AG04449 (cell line): ENCODE measurements around the gene ASZ1.
"Not testable (repeated sequence)": the region's sequence is repeated elsewhere in the genome, so short reads cannot be mapped to it uniquely, and the experiment has no call there.

Experiments used
- CTCF ChIA-PET: fragments of 350-600 bp; formaldehyde crosslinking; extraction: SDS; loops from one replicate; lab custom pipeline; 2021; ENCODE audit warnings: antibody characterized with exemption; lab: Yijun Ruan, JAX
- POLR2A ChIA-PET: fragments of 400-600, 350-600 bp; formaldehyde crosslinking; extraction: SDS; loops from one replicate; lab custom pipeline; 2020; ENCODE audit warnings: antibody characterized with exemption, inconsistent platforms; lab: Yijun Ruan, JAX
- DNase-seq: peaks from one replicate; pipeline ENCODE4 v3.0.0-alpha.2; 2010; ENCODE audit warnings: low read depth, low spot score
- H3K4me3 ChIP-seq: 2 replicates; pipeline ENCODE4 v1.5.1; 2011; ENCODE audit warnings: low read depth, mild to moderate bottlenecking, control low read depth, low read length
- CTCF ChIP-seq: IDR thresholded peaks from one replicate; pipeline ENCODE4 v1.5.1; 2011; ENCODE audit warnings: mild to moderate bottlenecking, moderate library complexity, low read length, control low read depth, inconsistent platforms; ENCODE audit not compliant: insufficient read depth; ENCODE audit errors: missing control alignments

The ASZ1 gene

GRCh38 chr7:117435475-117436043 lies 8.3 kb upstream of the ASZ1 start:
- DNase-seq: no peak
- ChIA-PET POLR2A (no interaction called here), CTCF (interaction anchor here (0.7 kb wide), 1 partner anchor 23 kb away, joined by 3 read pairs; no protein-coding TSS in a partner anchor)
- TF ChIP-seq CTCF: no peak
- H3K4me3 ChIP-seq: no peak overlapping the region

- ChIA-PET POLR2A (no interaction called here), CTCF (no interaction called here)
- no peak for TF ChIP-seq CTCF
- DNase-seq: no peak
- no peak overlapping the region for H3K4me3 ChIP-seq
Observed at GRCh38 chr7:117424090-117424829, 3.0 kb downstream of the ASZ1 start.

GRCh38 chr7:117414591-117414990 lies 12.7 kb downstream of the ASZ1 start:
- POLR2A ChIA-PET: not testable (repeated sequence)

GRCh38 chr7:117412946-117413559 lies 14.2 kb downstream of the ASZ1 start:
- ChIA-PET POLR2A (no interaction called here), CTCF (interaction anchor here (1.2 kb wide), 1 partner anchor 13 kb away, joined by 5 read pairs; no protein-coding TSS in a partner anchor)
- TF ChIP-seq CTCF: no peak
- H3K4me3 ChIP-seq: no peak overlapping the region
- no peak for DNase-seq

More at GRCh38 chr7:117414591-117414990, 12.7 kb downstream of the ASZ1 start:
- CTCF ChIA-PET: interaction anchor here (1.2 kb wide), 1 partner anchor 14 kb away, joined by 5 read pairs; no protein-coding TSS in a partner anchor
- not testable (repeated sequence) for H3K4me3 ChIP-seq, DNase-seq

GRCh38 chr7:117412390-117412789 lies 14.9 kb downstream of the ASZ1 start:
- no peak for TF ChIP-seq CTCF
- DNase-seq: no peak
- POLR2A ChIA-PET: interaction anchor here (0.6 kb wide), 1 partner anchor 314 kb away, joined by 3 read pairs; no protein-coding TSS in a partner anchor
- no peak overlapping the region for H3K4me3 ChIP-seq
- CTCF ChIA-PET: interaction anchor here (1.5 kb wide), 1 partner anchor 11 kb away, joined by 6 read pairs; no protein-coding TSS in a partner anchor

- ChIA-PET CTCF (interaction anchor here (1.5 kb wide), 1 partner anchor 10 kb away, joined by 6 read pairs; no protein-coding TSS in a partner anchor), POLR2A (interaction anchor here (0.6 kb wide), 1 partner anchor 313 kb away, joined by 3 read pairs; no protein-coding TSS in a partner anchor)
Observed at GRCh38 chr7:117411539-117411938, 15.8 kb downstream of the ASZ1 start.

More at GRCh38 chr7:117411539-117411938, 15.8 kb downstream of the ASZ1 start:
- no peak for TF ChIP-seq CTCF
- DNase-seq: no peak
- no peak overlapping the region for H3K4me3 ChIP-seq
